NCI-H128 (cell line): ENCODE measurements around the gene H6PD.

Experiments
- DNase-seq: peaks from one replicate; lab custom pipeline; 2025; ENCODE audit not compliant: unreplicated experiment; lab: John Stamatoyannopoulos, UW

The H6PD gene

DNA sequence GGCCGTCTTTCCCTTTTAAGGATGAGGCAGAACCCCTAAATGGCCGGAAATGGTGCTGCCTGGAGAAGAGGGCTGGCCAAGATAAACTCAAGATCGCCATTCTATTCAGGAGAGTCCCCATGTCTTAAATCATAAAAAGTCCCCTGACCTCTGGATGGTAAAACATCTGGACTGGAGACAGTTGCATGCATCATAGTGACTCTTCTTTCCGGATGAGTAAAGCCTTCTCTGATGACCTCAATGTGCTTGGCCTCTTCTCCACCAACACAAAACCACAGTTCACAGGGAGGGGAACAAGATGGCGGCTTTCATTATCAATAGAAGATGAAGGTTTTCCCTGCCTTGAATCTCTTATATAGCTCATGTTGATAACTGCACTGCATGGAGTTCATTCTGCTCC is 27.5 kb upstream of the H6PD start:
- no peak for DNase-seq

DNA sequence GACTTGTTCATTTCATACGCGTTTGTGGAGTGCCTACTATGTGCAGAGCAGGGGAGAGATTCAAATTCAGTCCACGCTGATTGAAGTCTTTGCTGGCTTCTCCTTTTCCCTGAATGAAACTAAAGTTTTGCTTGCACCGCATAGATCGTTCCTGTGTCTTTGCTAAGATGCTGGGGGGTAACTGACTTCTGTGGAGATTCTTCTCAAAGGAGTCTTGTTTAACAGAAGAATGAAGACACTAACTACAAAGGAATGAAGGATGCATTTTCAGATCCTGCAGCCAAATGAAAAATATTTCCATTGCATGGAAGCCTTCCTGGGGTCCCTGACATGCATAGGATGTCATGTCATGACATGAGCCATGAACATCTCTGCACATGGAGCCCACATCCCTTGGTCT is 26.9 kb upstream of the H6PD start:
- no peak for DNase-seq

DNA sequence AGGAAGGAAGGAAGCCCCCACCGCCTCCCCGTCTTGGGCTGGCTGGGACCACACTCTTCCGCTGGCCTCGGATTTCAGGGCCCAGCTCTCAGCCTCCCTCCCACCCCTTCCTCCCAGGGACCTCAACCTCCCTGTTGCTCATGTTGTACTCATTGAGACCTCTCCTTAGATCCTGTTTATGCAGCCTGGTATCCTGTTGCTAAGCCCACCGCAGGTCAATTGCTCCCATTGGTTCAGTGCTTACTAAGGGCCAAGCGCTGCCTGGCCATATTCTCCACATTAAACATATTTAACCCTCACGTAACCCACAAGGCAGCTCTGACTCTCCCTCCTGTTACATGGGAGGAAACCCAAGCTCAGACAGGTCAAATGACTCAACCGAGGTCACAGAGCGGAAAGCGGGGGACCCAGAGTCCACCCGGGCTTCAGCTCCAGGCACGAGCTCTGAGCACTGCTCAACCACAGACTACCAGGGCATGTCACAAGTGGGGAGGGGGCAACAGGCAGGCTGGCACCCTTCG is 23.2 kb upstream of the H6PD start:
- no peak for DNase-seq

GRCh38 chr1:9212735-9213134 is 21.8 kb upstream of the H6PD start:
- no peak for DNase-seq

DNA sequence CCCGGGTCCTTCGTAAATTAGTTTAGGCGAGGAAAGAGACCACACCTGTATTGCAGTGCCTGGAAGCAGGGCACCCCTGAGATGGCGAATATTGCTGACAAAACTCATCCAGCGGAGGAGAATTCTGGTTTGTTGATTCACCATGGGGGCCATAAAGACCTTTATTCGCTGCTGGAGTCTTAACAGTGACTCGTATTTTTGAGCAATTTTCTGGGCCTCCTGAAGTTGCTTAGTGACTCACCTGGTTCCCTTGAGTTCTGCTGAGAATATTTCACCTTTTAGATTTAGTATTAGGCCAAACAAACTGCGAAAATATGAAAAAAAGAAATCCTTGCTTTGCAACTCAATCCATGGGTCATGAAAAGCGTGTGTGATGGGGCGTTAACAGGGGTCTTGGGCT is 20.6 kb upstream of the H6PD start:
- no peak for DNase-seq

DNA sequence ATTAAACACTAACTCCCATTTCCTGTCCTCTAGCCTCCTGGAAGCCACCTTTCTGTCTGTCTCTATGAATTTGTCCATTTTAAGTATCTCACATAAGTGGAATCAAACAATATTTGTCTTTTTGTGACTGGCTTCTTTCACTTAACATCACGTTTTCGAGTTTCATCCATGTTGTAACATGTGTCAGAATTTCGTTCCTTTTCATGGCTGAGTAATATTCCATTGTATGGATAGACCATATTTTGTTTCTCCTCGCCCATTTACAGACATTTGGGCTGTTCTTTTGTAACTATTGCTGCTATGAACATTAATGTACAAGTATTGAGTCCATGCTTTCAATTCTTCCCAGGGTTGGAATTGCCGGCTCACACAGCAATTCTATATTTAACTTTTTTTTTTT is 15.7 kb upstream of the H6PD start:
- DNase-seq: no peak

GRCh38 chr1:9222846-9223625 is 11.5 kb upstream of the H6PD start:
- DNase-seq: no peak

GRCh38 chr1:9224664-9225410 is 9.7 kb upstream of the H6PD start:
- DNase-seq: no peak

GRCh38 chr1:9225411-9225785 is 9.2 kb upstream of the H6PD start:
- no peak for DNase-seq

DNA sequence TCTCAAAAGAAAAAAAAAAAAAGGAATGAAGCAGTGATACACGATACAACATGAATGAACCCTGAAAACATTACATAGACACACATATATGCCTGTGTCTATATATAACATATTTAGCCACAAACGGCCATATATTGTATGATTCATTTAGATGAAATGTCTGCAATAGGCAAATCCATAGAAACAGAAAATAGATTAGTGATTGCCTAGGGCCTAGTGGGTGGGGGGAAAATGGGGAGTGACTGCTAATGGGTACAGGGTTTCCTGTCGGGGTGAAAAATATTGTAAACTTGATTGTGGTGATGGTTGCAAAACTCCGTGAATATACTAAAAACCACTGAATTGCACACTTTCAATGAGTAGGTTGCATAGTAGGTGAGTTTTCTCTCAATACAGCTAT is 6.0 kb upstream of the H6PD start:
- DNase-seq: no peak

DNA sequence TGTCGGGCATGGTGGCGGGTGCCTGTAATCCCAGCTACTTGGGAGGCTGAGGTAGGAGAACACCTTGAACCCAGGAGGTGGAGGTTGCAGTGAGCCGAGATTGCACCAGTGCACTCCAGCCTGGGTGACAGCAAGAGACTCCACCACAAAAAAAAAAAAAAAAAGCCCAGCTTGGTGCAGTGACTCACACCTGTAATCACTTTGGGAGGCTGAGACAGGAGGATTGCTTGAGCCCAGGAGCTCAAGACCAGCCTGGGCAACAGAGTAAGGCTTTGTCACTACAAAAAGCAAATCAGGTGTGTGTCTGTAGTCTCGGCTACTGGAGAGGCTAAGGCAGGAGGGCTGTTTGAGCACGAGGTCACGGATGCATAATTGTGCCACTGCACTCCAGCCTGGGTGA is 5.0 kb upstream of the H6PD start:
- DNase-seq: no peak

DNA sequence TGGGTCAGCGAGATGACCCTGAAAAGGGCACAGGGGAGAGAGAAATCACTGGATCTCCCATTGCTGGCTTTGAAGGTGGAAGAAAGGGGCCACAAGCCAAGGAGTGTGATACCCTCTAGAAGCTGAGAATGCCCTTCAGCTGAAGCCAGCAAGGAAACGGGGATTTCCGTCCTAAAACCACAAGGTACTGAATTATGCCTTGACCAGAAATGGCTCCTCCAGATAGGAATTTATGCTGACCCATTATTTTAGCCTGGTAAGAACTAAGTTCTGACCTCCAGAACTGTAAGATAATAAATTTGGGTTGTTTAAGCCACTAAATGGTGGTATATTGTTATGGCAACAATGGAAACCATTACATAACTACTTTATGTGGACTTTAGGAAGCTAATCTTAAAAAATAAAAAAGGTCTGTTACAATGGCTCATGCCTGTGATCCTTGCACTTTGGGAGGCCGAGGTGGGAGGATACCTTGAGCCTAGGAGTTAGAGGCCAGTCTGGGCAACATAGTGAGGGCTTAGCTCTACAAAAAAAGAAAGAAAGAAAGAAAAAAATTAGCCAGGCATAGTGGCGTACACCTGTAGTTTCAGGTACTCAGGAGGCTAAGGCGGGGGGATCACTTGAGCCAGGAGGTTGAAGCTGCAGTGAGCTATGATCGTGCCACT is 3.6 kb upstream of the H6PD start:
- DNase-seq: no peak

DNA sequence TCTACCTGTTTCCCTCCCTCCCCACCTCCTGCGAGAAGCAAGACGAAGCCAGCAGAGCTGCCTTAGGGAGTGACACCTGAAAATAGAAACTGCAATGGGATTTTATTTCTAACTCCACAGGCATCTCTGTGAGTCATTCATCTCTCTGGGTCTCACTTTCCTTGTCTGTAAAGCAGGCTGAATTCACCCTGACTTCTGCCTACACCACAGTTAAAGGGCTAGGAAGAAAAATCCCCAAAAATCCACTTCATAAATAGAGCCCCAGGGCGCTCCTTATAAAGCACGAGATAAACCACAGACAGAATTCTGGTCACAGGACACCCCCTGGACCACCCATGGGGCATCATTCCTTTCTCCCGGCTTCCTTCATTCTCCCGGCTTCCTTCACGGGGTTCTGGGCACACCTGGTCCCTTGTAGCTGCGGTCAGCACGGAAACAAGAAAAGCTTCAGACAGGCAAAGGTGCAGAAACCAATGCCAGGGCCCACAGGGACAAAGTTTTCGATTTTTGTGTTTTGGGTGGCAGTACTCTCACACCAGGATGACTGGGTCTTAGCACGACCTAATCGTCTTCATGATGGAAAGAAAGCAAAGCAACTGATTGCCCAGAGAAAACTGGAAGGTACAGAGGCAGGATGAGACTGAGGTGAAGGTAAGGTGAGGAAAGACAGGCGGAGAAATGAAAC is 2.8 kb upstream of the H6PD start:
- no peak for DNase-seq

DNA sequence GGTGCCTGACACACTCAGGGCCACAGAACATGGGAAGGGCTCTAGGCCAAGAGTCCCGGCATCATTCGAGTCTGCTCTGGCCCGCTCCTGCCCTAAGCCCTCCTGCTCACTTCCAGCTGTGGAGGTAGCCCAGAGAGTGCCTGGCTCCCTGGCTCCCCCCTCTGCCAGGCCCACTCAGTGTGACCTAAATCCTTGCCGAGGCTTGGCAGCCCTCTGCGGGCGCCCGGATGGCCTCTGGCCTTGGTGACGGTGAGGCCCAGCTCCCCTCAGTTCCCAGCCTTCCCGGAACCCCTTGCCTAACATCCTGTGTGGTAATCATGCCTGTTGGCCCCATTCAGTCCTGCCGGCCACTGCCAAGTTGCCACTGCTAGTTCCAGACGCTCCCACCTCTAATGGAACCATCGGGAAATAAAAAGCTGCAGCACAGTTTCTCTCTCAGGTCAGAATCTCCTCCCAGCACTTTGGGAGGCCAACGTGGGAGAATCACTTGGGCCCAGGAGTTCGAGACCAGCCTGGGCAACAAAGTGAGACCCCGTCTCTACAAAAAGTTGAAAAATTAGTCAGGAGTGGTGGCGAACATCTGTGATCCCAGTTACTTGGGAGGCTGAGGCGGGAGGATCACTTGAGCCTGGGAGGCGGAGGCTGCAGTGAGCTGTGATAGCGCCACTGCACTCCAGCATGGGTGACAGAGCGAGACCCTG is 1.2 kb upstream of the H6PD start:
- no peak for DNase-seq

DNA sequence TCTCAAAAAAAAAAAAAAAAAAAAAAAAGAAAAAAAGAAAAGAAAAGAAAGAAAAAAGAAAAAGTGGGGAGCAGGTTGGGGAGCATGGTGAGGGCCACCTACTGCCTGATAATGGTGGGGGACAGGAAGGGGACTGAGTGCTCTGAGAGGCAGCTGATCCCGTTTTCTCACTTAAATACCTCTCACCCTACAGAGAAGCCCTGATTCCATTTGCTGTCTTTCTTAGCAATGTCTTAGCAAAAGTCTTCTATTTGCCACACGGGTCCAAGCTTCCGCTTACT is 692 bp upstream of the H6PD start:
- no peak for DNase-seq

DNA sequence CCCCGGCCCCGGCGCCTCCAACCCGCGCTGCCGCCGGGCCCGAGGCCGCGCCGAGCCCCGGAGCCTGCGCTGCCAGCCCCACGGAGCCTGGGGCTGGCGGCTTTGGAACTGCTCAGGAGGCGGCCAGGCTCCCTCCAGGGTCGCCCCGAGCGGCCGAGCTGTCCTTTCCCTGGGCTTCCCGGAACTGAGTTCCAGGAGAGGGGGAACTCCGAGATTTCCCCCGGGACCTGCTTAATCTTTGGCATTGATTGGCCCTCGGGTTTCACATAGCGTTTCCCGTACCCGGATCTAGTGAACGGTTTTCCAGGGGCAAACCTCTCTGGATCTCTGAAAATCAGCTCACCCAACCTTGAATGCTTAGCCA is 504 bp downstream of the H6PD start:
- peak; percentile 47 for DNase-seq

DNA sequence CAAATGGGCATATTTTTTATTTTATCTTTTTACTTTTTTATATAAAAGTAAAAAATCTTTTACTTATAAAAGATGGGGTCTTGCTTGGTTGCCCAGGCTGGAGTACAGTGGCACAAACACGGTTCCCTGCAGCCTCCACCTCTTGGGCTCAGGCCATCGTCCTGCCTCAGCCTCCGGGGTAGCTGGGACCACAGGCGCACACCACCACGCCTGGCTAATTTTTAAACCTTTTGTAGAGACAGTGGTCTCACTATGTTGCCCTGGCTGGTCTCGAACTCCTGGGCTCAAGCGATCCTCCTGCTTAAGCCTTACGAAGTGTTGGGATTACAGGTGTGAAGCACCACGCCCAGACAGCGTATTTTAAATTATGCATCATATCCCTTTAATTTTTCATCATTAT is 986 bp downstream of the H6PD start:
- no peak for DNase-seq

GRCh38 chr1:9238134-9238533 is 3.6 kb downstream of the H6PD start:
- DNase-seq: no peak

DNA sequence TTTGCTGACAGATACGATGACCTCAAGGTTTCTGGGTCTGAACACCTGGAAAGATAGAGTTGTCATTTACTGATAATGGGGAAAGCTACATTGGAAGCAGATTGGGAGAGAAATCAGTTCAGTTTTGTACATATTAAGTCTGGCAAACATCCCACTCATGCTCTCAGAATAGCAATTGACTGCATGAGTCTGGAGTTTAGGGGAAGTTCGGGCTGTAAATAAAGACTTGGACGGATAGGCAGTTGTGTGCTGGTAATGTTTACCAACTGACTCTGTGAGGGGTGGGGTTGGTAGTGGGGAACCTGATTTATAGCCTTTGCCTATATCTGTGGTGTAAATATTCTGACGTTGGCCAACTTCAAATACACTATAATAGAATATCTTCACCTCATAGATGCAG is 4.0 kb downstream of the H6PD start:
- no peak for DNase-seq

DNA sequence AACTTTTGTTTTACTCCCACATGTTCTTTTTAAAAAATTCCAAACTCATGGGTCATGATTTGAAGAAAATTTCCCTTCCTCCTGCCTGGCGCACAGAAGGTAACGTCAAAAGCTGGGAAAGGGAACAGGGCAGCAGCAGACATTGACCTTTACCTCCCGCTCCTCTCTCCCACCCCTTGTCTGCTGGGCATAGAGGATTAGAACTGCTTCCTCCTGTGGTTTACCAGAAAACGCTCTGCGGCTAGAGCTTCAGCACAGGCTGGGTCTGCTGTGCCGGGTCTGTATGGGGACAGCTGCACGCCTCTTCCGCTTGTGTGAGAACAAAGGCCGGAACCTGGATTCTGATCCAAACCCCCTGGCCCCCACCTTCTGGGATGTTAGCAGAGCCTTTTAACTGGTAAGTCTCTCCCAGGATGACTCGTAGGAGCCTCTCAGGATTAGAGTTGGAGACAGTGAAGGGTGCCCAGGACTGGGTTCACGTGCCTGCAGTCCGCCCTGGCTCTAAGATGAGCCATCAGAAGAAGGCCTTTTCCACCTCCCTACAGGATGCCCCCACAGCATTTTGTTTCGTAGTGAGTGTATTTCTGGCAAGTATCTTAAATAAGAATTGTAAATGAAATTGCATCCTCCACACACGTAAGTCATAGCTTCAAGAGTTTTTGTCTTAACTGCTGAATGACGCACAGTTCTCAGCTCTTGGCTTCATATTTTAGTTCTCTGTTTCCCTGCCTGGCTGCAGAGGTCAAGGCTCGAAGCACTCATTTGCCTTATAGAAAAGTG is 5.2 kb downstream of the H6PD start:
- DNase-seq: no peak
